Parathyroid adenoma (tissue), 2 donors: Measurements from ENCODE around the gene GPC6.

Experiments used
- H2AFZ ChIP-seq: fragments of 300-600 bp; sonication (generic); one replicate; pipeline ENCODE4 v1.7.0; 2017; ENCODE audit warnings: antibody characterized with exemption, mild to moderate bottlenecking
- H3K27ac ChIP-seq: fragments of 300-600 bp; sonication (generic); one replicate; pipeline ENCODE4 v1.7.0; 2017
- H3K27me3 ChIP-seq: fragments of 300-600 bp; sonication (generic); one replicate; pipeline ENCODE4 v1.7.0; 2017; ENCODE audit warnings: low read length; ENCODE audit not compliant: control insufficient read depth, insufficient read depth
- H3K36me3 ChIP-seq: fragments of 300-600 bp; sonication (generic); one replicate; pipeline ENCODE4 v1.7.0; 2017; ENCODE audit warnings: low read length; ENCODE audit not compliant: control insufficient read depth, insufficient read depth
- H3K4me1 ChIP-seq: fragments of 300-600 bp; sonication (generic); one replicate; pipeline ENCODE4 v1.7.0; 2017; ENCODE audit warnings: control low read depth
- H3K4me2 ChIP-seq: fragments of 300-600 bp; sonication (generic); one replicate; pipeline ENCODE4 v1.7.0; 2017; ENCODE audit warnings: low read length
- H3K4me3 ChIP-seq: fragments of 300-600 bp; sonication (generic); one replicate; pipeline ENCODE4 v1.7.0; 2017; ENCODE audit warnings: low read depth, low read length
- H3K79me2 ChIP-seq: fragments of 300-600 bp; sonication (generic); one replicate; pipeline ENCODE4 v1.7.0; 2017; ENCODE audit warnings: control low read depth
- H3K9ac ChIP-seq: fragments of 300-600 bp; sonication (generic); one replicate; pipeline ENCODE4 v1.7.0; 2017; ENCODE audit warnings: mild to moderate bottlenecking
- H3K9me3 ChIP-seq: fragments of 300-600 bp; sonication (generic); one replicate; pipeline ENCODE4 v1.7.0; 2017; ENCODE audit warnings: low read length; ENCODE audit not compliant: control insufficient read depth
- CTCF ChIP-seq: fragments of 300-600 bp; sonication (generic); IDR thresholded peaks from one replicate; pipeline ENCODE4 v1.7.0; 2017; ENCODE audit warnings: antibody characterized with exemption, mild to moderate bottlenecking
- donor health status: primary hyperparathyroidism.

Gene GPC6

GRCh38 chr13:93953841-93954240, 727.2 kb downstream of the GPC6 start:
- Histone ChIP-seq H3K4me2 (no peak overlapping the region), H3K9ac (no peak overlapping the region), H3K79me2 (no peaks in the 10 kb centered on the region), H3K27me3 (no peaks in the 10 kb centered on the region), H3K27ac (no peak overlapping the region), H3K4me3 (no peak overlapping the region), H3K36me3 (no peaks in the 10 kb centered on the region), H3K9me3 (no peaks in the 10 kb centered on the region), H3K4me1 (no peaks in the 10 kb centered on the region), H2AFZ (no peak overlapping the region)
- no peak for TF ChIP-seq CTCF

- Histone ChIP-seq H3K27ac (no peak overlapping the region), H3K27me3 (no peaks in the 10 kb centered on the region), H3K79me2 (no peaks in the 10 kb centered on the region), H3K36me3 (no peaks in the 10 kb centered on the region), H3K9ac (no peak overlapping the region), H3K4me1 (no peaks in the 10 kb centered on the region), H2AFZ (no peak overlapping the region), H3K9me3 (no peaks in the 10 kb centered on the region), H3K4me2 (no peak overlapping the region), H3K4me3 (no peak overlapping the region)
- TF ChIP-seq CTCF: no peak
Observed at GRCh38 chr13:93955904-93956303, 729.3 kb downstream of the GPC6 start.

- Histone ChIP-seq H3K4me2 (no peak overlapping the region), H2AFZ (no peak overlapping the region), H3K79me2 (no peaks in the 10 kb centered on the region), H3K9ac (no peak overlapping the region), H3K27me3 (no peaks in the 10 kb centered on the region), H3K36me3 (no peaks in the 10 kb centered on the region), H3K27ac (no peak overlapping the region), H3K9me3 (no peaks in the 10 kb centered on the region), H3K4me3 (no peak overlapping the region), H3K4me1 (no peaks in the 10 kb centered on the region)
- no peak for TF ChIP-seq CTCF
Observed at GRCh38 chr13:93956426-93956825, 729.8 kb downstream of the GPC6 start.

- H3K9ac ChIP-seq: no peak overlapping the region
- H3K4me3 ChIP-seq: no peak overlapping the region
- no peaks in the 10 kb centered on the region for H3K4me1 ChIP-seq
- TF ChIP-seq CTCF: no peak
- no peak overlapping the region for H3K4me2 ChIP-seq
- no peak overlapping the region for H2AFZ ChIP-seq
- no peaks in the 10 kb centered on the region for H3K36me3 ChIP-seq
- no peaks in the 10 kb centered on the region for H3K9me3 ChIP-seq
- H3K27me3 ChIP-seq: no peaks in the 10 kb centered on the region
- no peak overlapping the region for H3K27ac ChIP-seq
- H3K79me2 ChIP-seq: no peaks in the 10 kb centered on the region
Observed at GRCh38 chr13:93957371-93957770, 730.8 kb downstream of the GPC6 start.

- H3K4me3 ChIP-seq: no peak overlapping the region
Observed at GRCh38 chr13:93959796-93960533, 733.4 kb downstream of the GPC6 start.

More at GRCh38 chr13:93959796-93960533, 733.4 kb downstream of the GPC6 start:
- no peak overlapping the region for H3K27ac ChIP-seq
- no peak overlapping the region for H2AFZ ChIP-seq
- H3K4me2 ChIP-seq: no peak overlapping the region
- no peak overlapping the region for H3K9ac ChIP-seq
- H3K79me2 ChIP-seq: no peaks in the 10 kb centered on the region
- no peaks in the 10 kb centered on the region for H3K9me3 ChIP-seq
- no peaks in the 10 kb centered on the region for H3K4me1 ChIP-seq
- H3K36me3 ChIP-seq: no peaks in the 10 kb centered on the region
- TF ChIP-seq CTCF: no peak
- no peaks in the 10 kb centered on the region for H3K27me3 ChIP-seq
